Measurements from ENCODE around the gene UBXN10.

UBXN10 gene

GRCh38 chr1:20198296-20198695 is 12.4 kb downstream of the UBXN10 start:
- no peak for TF ChIP-seq CTCF (IDR thresholded peaks at IDR 0.05; ENCODE audit: low read depth, low read length)
- Histone ChIP-seq H3K36me3 (no peaks in the 10 kb centered on the region), H3K27me3 (ENCODE audit: insufficient read depth, low read depth, severe bottlenecking) (peaks cover 15% of the 10 kb centered on the region), H3K4me3 (ENCODE audit: low read depth, low read length) (no peak overlapping the region), H3K27ac (no peak overlapping the region), H3K9me3 (ENCODE audit: severe bottlenecking) (no peaks in the 10 kb centered on the region)
- no peak for DNase-seq

GRCh38 chr1:20198918-20199317 is 13.0 kb downstream of the UBXN10 start:
- DNase-seq: no peak
- no peaks in the 10 kb centered on the region for H3K36me3 ChIP-seq
- TF ChIP-seq CTCF (IDR thresholded peaks at IDR 0.05; ENCODE audit: low read depth, low read length): no peak
- no peak overlapping the region for H3K27ac ChIP-seq
- peaks cover 15% of the 10 kb centered on the region for H3K27me3 ChIP-seq (ENCODE audit: insufficient read depth, low read depth, severe bottlenecking)
- no peaks in the 10 kb centered on the region for H3K9me3 ChIP-seq (ENCODE audit: severe bottlenecking)
- H3K4me3 ChIP-seq (ENCODE audit: low read depth, low read length): no peak overlapping the region

- Histone ChIP-seq H3K9me3 (ENCODE audit: severe bottlenecking) (no peaks in the 10 kb centered on the region), H3K36me3 (no peaks in the 10 kb centered on the region), H3K27me3 (ENCODE audit: insufficient read depth, low read depth, severe bottlenecking) (peaks cover 18% of the 10 kb centered on the region), H3K4me3 (ENCODE audit: low read depth, low read length) (no peak overlapping the region), H3K27ac (no peak overlapping the region)
- no peak for DNase-seq
- TF ChIP-seq CTCF (IDR thresholded peaks at IDR 0.05; ENCODE audit: low read depth, low read length): no peak
These were observed 13.5 kb downstream of the UBXN10 start for GRCh38 chr1:20199403-20199802.

- no peak for TF ChIP-seq CTCF (IDR thresholded peaks at IDR 0.05; ENCODE audit: low read depth, low read length)
- H3K9me3 ChIP-seq (ENCODE audit: severe bottlenecking): no peaks in the 10 kb centered on the region
- DNase-seq: no peak
- peaks cover 14% of the 10 kb centered on the region for H3K27me3 ChIP-seq (ENCODE audit: insufficient read depth, low read depth, severe bottlenecking)
- no peak overlapping the region for H3K4me3 ChIP-seq (ENCODE audit: low read depth, low read length)
- no peaks in the 10 kb centered on the region for H3K36me3 ChIP-seq
- H3K27ac ChIP-seq: no peak overlapping the region
These were observed 13.9 kb downstream of the UBXN10 start for GRCh38 chr1:20199840-20200239.

- no peak overlapping the region for H3K27ac ChIP-seq
- peaks cover 14% of the 10 kb centered on the region for H3K27me3 ChIP-seq (ENCODE audit: insufficient read depth, low read depth, severe bottlenecking)
- TF ChIP-seq CTCF (IDR thresholded peaks at IDR 0.05; ENCODE audit: low read depth, low read length): no peak
- H3K9me3 ChIP-seq (ENCODE audit: severe bottlenecking): no peaks in the 10 kb centered on the region
- no peaks in the 10 kb centered on the region for H3K36me3 ChIP-seq
- no peak for DNase-seq
- H3K4me3 ChIP-seq (ENCODE audit: low read depth, low read length): no peak overlapping the region
These were observed 15.1 kb downstream of the UBXN10 start for GRCh38 chr1:20200966-20201365.

- Histone ChIP-seq H3K36me3 (no peaks in the 10 kb centered on the region), H3K9me3 (ENCODE audit: severe bottlenecking) (no peaks in the 10 kb centered on the region), H3K4me3 (ENCODE audit: low read depth, low read length) (no peak overlapping the region), H3K27ac (no peak overlapping the region), H3K27me3 (ENCODE audit: insufficient read depth, low read depth, severe bottlenecking) (peaks cover 17% of the 10 kb centered on the region)
- no peak for TF ChIP-seq CTCF (IDR thresholded peaks at IDR 0.05; ENCODE audit: low read depth, low read length)
- no peak for DNase-seq
These were observed 16.3 kb downstream of the UBXN10 start for GRCh38 chr1:20202166-20202565.
